HG02870 (cell line): ENCODE measurements around the gene NAXD.
A peak's percentile ranks its signal among the peaks of the same experiment; 100 is the strongest.
"Not testable (repeated sequence)": the region's sequence is repeated elsewhere in the genome, so short reads cannot be mapped to it uniquely, and the experiment has no call there.

Experiments
- ATAC-seq: cut with Tn5 transposase; IDR thresholded peaks from one replicate; pipeline ENCODE4 v1.9.1; 2021; ENCODE audit warnings: mild to moderate bottlenecking, moderate library complexity; ENCODE audit not compliant: unreplicated experiment

The NAXD gene

DNA sequence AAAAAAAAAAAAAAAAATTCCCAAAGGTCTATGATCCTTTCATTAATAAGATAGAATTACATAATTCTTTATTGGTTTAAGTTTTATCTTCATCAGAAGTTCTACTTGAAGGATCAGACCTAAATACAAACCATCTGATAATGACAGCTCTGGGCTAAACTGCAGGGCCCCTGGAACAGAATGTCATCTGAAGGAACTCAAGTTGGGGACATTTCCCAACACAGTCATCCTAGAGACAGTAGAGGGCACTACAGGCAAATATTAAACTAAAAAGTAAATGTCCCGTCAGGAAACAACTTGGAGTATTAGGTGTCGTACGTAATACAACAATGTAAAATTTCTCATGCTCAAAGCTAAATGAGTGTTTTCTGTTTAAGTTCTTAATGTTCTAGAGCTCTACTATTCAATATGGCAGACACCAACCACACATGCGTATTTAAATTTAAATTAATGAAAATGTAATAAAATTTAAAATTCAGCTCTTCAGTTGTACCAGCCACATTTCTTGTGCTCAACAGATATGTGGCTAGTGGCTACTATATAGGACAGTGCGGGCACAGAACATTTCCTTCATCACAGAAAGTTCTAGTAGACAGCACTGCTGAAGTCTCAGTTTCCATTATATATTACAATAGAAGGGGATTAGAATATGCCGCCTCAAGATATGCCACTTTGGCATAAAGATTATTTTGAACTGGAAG, 21.8 kb upstream of the NAXD start:
- ATAC-seq = peak; percentile 94

DNA sequence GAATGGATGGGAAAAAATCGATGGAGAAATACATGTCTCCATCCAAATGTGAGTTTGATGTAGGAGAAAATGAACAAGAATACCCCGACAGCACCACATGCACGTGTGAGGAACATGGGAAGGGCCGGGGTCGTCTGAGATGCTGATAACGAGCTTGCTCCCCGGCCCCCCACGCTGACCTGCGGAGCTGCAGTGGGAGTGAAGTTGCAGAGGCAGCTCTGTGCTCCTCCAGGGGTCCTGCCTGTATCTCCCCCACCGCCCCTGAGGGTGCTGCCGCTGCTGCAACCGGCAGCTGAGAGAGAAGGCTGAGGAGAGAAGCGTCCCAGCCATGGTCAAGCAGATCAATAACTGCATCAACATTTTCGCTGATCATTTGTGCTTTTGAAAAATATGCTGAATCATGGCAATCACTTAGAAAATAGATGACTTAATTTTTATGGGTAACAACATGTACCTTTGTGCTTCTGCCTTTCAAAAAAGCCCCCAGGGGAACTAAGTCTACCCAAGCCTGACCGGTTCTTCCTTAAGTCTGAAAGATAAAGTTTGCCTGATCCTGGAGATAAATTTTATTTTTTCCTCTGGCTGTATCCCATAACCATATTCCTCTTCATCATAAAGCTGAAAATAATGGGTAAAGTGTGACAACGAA, 18.2 kb upstream of the NAXD start:
- no peak for ATAC-seq

DNA sequence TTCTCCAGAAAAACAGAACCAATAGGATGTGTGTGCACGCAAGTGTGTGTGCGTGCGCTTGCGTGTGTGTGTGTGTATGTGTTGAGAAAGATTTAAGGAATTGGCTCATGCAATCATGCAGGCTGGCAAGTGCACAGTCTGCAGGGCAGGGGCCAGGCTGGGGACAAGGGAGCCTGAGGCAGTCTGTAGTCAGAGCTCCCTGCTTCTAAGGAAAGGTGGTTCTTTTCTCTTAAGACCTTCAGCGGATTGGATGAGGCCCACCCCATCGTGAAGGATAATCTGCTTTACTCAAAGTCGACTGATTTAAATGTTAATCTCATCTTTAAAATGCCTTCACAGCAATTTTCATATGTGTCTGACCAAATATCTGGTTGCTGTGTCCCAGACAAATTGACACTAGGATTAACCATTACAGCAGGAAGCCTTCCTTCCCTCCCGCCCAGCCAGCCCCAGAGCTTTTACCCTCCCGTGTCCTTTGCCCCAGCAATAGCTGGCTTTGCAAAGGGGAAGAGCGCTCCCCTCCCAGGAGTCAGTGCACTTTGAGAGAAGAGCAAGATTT, 15.0 kb upstream of the NAXD start:
- no peak for ATAC-seq

DNA sequence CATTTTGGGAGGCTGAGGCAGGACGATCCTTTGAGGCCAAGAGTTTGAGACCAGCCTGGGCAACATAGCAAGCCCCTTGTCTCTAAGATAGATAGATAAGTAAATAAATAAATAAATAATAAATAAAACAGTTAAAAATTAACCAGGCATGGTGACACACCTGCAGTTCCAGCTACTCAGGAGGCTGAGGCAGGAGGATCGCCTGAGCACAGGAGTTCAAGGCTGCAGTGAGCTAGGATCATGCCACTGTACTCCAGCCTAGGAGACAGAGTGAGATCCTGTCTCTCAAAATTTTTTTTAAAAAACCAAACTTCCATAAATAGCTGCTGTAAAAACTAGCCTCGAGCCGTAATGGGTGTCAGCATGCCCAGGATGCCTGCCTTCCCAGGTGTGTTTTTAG, 14.4 kb upstream of the NAXD start:
- no peak for ATAC-seq

GRCh38 chr13:110605132-110605531, 10.2 kb upstream of the NAXD start:
- no peak for ATAC-seq

GRCh38 chr13:110606281-110606680, 9.1 kb upstream of the NAXD start:
- ATAC-seq = not testable (repeated sequence)

- ATAC-seq = no peak
These were observed 7.6 kb upstream of the NAXD start for GRCh38 chr13:110607675-110608224.

GRCh38 chr13:110610955-110611595, 4.3 kb upstream of the NAXD start:
- peak; percentile 27 for ATAC-seq

DNA sequence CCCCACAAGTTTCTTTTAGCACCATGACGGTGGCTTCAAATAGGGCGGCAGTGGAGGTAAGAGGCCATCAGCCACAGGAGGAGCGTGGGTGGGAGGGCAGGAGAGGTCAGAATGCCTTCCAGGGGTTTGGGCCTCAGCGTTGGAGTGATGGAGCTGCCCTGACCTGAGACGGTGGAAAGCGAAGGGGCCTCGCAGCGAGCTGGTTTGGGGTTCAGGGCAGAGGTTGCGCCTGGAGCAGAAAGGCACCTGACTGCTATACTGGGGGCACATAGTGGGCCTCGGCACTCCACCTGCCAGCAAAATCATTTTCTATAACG, 382 bp upstream of the NAXD start:
- ATAC-seq = no peak

DNA sequence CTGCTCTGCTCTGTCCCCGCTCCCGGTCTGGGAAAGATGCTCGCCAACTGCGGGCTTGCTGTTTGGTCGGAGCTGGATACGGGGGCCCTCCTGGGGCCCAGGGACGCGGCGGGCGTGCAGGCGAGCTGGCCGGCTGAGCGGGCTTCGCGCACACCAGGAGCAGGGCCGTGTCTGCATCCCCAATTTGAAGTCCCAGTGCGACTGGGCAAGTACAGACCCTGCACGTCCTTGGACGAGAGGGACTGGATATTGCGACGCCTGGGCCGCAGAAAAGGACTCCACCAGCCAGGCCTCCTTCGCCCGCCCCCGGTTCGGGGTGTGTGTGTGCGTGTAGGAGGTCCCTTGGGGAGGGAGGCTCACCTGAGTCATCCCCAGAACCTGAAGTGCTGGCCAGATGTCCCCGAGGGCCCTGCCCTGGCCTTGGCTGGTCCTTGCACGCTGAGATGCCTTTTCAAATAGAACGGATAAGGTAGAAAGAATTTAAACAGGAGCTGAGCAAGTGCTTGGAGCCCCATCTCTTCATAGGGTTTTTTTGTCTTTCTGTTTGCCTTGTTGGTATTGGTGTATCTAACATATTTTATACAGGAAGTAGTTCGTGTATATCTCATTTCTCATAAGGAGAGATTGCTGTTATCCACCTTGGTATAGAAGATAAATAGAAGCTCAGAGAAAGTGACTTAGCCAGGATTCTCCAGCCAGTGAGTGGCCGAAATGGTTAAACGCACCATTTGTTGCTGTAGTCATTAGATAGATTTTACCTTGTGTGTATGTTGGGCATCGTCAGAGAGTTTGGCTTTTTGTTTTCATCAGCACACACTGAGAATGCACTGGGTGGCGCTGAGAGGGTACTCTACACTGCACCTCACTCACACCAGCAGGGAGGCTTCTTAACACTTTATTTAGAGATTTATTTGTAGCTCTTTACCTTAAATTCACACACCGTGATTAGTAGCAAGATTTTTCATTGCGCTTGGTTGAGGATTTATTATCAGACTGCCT, 1.1 kb downstream of the NAXD start:
- peak; percentile 47 for ATAC-seq

GRCh38 chr13:110617321-110618072, 2.2 kb downstream of the NAXD start:
- no peak for ATAC-seq

GRCh38 chr13:110618167-110618566, 2.8 kb downstream of the NAXD start:
- no peak for ATAC-seq

- no peak for ATAC-seq
These were observed 3.4 kb downstream of the NAXD start for GRCh38 chr13:110618780-110619179.

DNA sequence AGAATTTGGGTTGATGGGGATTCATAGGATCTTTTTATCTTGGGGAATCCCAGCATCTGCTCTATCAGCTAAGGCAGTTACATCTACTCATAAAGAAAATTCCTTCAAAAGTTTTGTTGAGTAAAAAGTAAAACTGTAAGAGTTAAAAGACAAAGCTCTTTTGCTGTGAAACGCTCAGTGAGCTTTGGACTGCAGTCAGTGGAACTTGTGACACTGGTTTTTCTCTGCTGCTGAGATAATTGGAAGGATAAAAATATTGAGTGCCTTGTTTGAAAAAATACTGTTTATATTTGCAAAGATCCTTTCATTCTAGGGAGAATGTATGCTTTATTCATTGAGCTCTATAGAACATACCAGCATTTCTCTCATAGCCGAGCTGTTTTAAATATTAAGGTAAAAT, 5.3 kb downstream of the NAXD start:
- no peak for ATAC-seq

- ATAC-seq = no peak
These were observed 9.7 kb downstream of the NAXD start for GRCh38 chr13:110624766-110625756.

DNA sequence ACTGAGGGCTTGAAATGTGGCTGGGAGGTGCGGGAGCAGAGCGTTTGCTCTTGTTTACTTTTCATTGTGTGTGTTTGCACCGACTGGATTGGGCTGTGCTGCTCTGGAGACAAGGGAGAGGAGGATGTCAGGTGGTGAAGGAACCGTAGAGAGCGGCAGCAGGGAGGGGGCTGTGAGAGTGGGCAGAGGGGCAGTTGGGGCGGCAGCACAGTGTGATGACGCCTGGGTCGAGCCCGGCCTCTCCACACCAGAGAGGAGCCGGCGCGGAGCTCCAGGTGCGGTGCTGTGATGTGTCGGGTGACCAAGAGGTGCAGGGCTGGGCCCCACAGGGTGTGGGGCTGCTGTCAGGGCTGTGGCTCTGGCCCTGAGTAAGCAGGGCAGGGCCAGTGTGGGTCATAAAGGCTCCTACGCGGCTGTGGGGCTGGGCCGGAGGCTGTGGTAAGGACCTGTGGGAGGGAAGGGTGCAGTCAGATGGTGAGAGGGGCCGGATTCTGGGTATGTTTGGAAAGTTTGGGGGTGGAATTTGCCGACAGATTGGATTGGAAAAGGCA, 10.5 kb downstream of the NAXD start:
- no peak for ATAC-seq

DNA sequence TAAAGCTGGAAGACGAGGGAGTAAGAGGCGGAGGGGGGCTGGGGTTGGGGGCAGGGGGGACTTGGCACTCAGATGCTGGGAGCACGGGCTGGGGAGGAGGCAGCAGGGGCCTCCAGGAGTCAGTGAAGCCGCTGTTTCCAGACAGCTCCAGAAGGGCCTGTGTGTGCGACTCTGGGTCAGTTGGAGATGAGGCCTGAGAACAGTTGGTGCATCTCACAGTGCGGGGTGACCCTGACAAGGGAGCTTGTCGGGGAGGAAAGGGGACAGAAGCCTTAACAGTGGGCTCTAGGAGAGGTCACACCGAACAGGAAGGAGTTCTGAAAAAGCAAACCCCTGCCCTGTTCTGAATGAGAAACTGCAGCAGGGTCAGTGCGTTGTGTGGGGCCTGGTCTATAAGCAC, 11.2 kb downstream of the NAXD start:
- ATAC-seq = no peak

DNA sequence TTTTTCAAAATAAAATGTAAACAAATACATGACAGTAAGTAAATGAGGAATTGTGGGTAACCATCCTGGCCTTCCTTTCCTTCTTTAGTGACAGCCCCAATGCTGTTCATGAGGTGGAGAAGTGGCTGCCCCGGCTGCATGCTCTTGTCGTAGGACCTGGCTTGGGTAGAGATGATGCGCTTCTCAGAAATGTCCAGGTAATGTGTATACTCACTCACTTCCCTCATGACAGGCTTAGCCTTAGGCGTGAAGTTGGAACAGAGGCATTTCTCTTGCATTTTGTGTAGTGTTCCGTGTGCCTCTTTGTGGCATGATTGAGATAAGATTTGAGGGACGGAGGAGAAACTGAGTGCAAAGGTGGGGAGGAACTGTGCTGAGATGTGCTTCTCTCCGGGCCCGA, 12.0 kb downstream of the NAXD start:
- no peak for ATAC-seq
